HAP-1 (cell line): ENCODE data around the gene SNED1.
A peak's percentile ranks its signal among the peaks of the same experiment; 100 is the strongest.

Experiments
- DNase-seq, 2 experiments: peaks; one replicate each; pipeline ENCODE4 v3.0.0-alpha.2; 2016 to 2020; ENCODE audit warnings: low spot score in 2 of 2
- H3K27me3 ChIP-seq: fragments of 250-450 bp; sonication (Bioruptor Pico); 2 replicates; pipeline ENCODE4 v1.5.1; 2020; ENCODE audit warnings: low read depth, mild to moderate bottlenecking, moderate library complexity
- H3K36me3 ChIP-seq: fragments of 250-450 bp; sonication (Bioruptor Pico); replicated peaks from 2 replicates; pipeline ENCODE4 v1.5.1; 2020; ENCODE audit warnings: mild to moderate bottlenecking
- H3K4me1 ChIP-seq: fragments of 250-450 bp; sonication (Bioruptor Pico); 2 replicates; pipeline ENCODE4 v1.5.1; 2020; ENCODE audit warnings: mild to moderate bottlenecking
- H3K4me3 ChIP-seq: fragments of 250-450 bp; sonication (Bioruptor Pico); 2 replicates; pipeline ENCODE4 v1.5.1; 2020; ENCODE audit warnings: mild to moderate bottlenecking, moderate library complexity
- H3K9me3 ChIP-seq: fragments of 250-450 bp; sonication (Bioruptor Pico); 2 replicates; pipeline ENCODE4 v1.5.1; 2020; ENCODE audit warnings: mild to moderate bottlenecking, moderate library complexity
- in situ Hi-C: fragments of 300-500 bp; cut with MboI; formaldehyde crosslinking; loops from 3 replicates; pipeline ENCODE4 v1.14.3; 2020; ENCODE audit warnings: low sequenced_read_pairs, inconsistent platforms, mixed read lengths

The SNED1 gene

GRCh38 chr2:240988146-240988545 lies 10.3 kb upstream of the SNED1 start:
- H3K27me3 ChIP-seq: peaks cover 6% of the 10 kb centered on the region; the same call in 1 of the 2 replicates
- no peaks in the 10 kb centered on the region for H3K9me3 ChIP-seq
- in situ Hi-C loops: no loop called here
- no peaks in the 10 kb centered on the region for H3K4me1 ChIP-seq
- H3K36me3 ChIP-seq: no peaks in the 10 kb centered on the region
- DNase-seq: no peak
- H3K4me3 ChIP-seq: no peak overlapping the region

- no peaks in the 10 kb centered on the region for H3K36me3 ChIP-seq
- H3K4me3 ChIP-seq: no peak overlapping the region
- in situ Hi-C loops: no loop called here
- H3K9me3 ChIP-seq: no peaks in the 10 kb centered on the region
- H3K4me1 ChIP-seq: no peaks in the 10 kb centered on the region
- no peaks in the 10 kb centered on the region; the same call in 1 of the 2 replicates for H3K27me3 ChIP-seq
- peak in 1 of 2 experiments; percentile 5 for DNase-seq
Measured at GRCh38 chr2:240988571-240989271, 9.7 kb upstream of the SNED1 start.

GRCh38 chr2:240989451-240990265 lies 8.8 kb upstream of the SNED1 start:
- peak; percentile 24 to 68 for DNase-seq
- Histone ChIP-seq H3K4me1 (no peaks in the 10 kb centered on the region), H3K4me3 (no peak overlapping the region), H3K9me3 (no peaks in the 10 kb centered on the region), H3K27me3 (no peaks in the 10 kb centered on the region), H3K36me3 (no peaks in the 10 kb centered on the region)
- in situ Hi-C loops: no loop called here

- H3K36me3 ChIP-seq: no peaks in the 10 kb centered on the region
- in situ Hi-C loops: no loop called here
- H3K4me3 ChIP-seq: no peak overlapping the region
- no peak for DNase-seq
- no peaks in the 10 kb centered on the region for H3K27me3 ChIP-seq
- H3K4me1 ChIP-seq: no peaks in the 10 kb centered on the region
- no peaks in the 10 kb centered on the region for H3K9me3 ChIP-seq
Measured at GRCh38 chr2:240990266-240990529, 8.2 kb upstream of the SNED1 start.

- no peaks in the 10 kb centered on the region for H3K36me3 ChIP-seq
- no peaks in the 10 kb centered on the region for H3K27me3 ChIP-seq
- no peaks in the 10 kb centered on the region for H3K9me3 ChIP-seq
- no peak overlapping the region for H3K4me3 ChIP-seq
- in situ Hi-C loops: no loop called here
- peak in 1 of 2 experiments; percentile 7 for DNase-seq
- H3K4me1 ChIP-seq: no peaks in the 10 kb centered on the region
Measured at GRCh38 chr2:240990726-240991377, 7.6 kb upstream of the SNED1 start.

- no peaks in the 10 kb centered on the region for H3K4me1 ChIP-seq
- DNase-seq: peak in 1 of 2 experiments; percentile 9
- no peaks in the 10 kb centered on the region for H3K36me3 ChIP-seq
- H3K9me3 ChIP-seq: no peaks in the 10 kb centered on the region
- H3K4me3 ChIP-seq: no peak overlapping the region
- no peaks in the 10 kb centered on the region for H3K27me3 ChIP-seq
- in situ Hi-C loops: no loop called here
Measured at GRCh38 chr2:240991378-240992263, 6.8 kb upstream of the SNED1 start.

GRCh38 chr2:240992572-240993291 lies 5.7 kb upstream of the SNED1 start:
- Histone ChIP-seq H3K4me3 (no peak overlapping the region), H3K4me1 (no peaks in the 10 kb centered on the region), H3K27me3 (no peaks in the 10 kb centered on the region), H3K36me3 (no peaks in the 10 kb centered on the region), H3K9me3 (no peaks in the 10 kb centered on the region)
- DNase-seq: peak in 1 of 2 experiments; percentile 6
- in situ Hi-C loops: no loop called here

- peak in 1 of 2 experiments; percentile 5 for DNase-seq
- in situ Hi-C loops: no loop called here
- H3K4me1 ChIP-seq: no peaks in the 10 kb centered on the region
- no peaks in the 10 kb centered on the region for H3K27me3 ChIP-seq
- no peaks in the 10 kb centered on the region for H3K9me3 ChIP-seq
- H3K4me3 ChIP-seq: no peak overlapping the region
- no peaks in the 10 kb centered on the region for H3K36me3 ChIP-seq
Measured at GRCh38 chr2:240993446-240994170, 4.8 kb upstream of the SNED1 start.

- Histone ChIP-seq H3K36me3 (no peaks in the 10 kb centered on the region), H3K4me1 (no peaks in the 10 kb centered on the region), H3K9me3 (no peaks in the 10 kb centered on the region), H3K4me3 (no peak overlapping the region), H3K27me3 (no peaks in the 10 kb centered on the region)
- in situ Hi-C loops: no loop called here
- peak in 1 of 2 experiments; percentile 5 for DNase-seq
Measured at GRCh38 chr2:240994171-240994896, 4.1 kb upstream of the SNED1 start.

- no peaks in the 10 kb centered on the region for H3K27me3 ChIP-seq
- in situ Hi-C loops: no loop called here
Measured at GRCh38 chr2:240995041-240996021, 3.1 kb upstream of the SNED1 start.

GRCh38 chr2:240996161-240996833 lies 2.1 kb upstream of the SNED1 start:
- H3K9me3 ChIP-seq: no peaks in the 10 kb centered on the region
- peak in 1 of 2 experiments; percentile 4 for DNase-seq
- H3K4me3 ChIP-seq: no peak overlapping the region
- H3K27me3 ChIP-seq: no peaks in the 10 kb centered on the region
- in situ Hi-C loops: no loop called here
- no peaks in the 10 kb centered on the region for H3K4me1 ChIP-seq
- no peaks in the 10 kb centered on the region for H3K36me3 ChIP-seq

More at GRCh38 chr2:240995041-240996021, 3.1 kb upstream of the SNED1 start:
- no peak overlapping the region for H3K4me3 ChIP-seq
- DNase-seq: peak in 1 of 2 experiments; percentile 5
- no peaks in the 10 kb centered on the region for H3K36me3 ChIP-seq
- no peaks in the 10 kb centered on the region for H3K4me1 ChIP-seq
- no peaks in the 10 kb centered on the region for H3K9me3 ChIP-seq
